Activated naive CD4-positive, alpha-beta T cell treated with Interleukin-2 at 50 U/mL for 16 hours (primary cell): ENCODE data around the gene TPH1.

Source experiments
- DNase-seq: peaks from one replicate; pipeline ENCODE4 v3.0.0-alpha.2; 2020

The TPH1 gene

DNA sequence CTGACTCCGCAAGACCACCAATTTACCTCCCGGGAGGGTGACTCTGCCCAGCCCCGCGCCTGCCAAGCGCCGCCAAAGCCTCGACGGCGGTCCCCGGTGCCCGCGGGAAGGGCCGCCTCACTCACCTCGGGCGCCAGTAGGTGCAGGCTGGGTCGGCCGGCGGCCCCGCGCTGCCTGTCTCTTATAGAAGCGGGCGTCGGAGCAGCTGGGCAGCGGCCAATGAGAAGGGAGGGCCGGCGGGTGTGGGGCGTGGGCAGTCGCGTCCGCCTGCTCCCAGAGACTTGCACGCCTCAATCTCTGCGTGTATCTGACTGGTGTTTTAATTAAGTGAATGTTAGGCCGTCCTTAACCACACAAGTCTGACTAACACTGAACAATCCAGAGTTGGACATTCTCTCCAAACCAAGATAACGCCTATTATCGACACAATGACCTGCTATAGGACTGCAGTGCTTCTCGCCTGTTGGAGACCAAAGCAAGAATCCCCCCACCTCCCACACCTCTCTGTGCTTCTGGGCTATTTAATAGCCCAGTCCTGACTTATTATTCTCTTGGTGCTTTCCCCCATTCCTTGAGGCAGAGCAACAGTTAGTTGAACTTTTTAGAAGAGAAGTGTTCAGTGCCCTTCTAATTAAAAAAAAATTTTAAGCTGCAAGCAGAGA lies at the start of gene TPH1:
TPH1 (minus strand) TSS at position 154 of the 662 bp plus-strand sequence. CDS start 5,507 bp downstream, outside the sequence.
- no peak for DNase-seq

DNA sequence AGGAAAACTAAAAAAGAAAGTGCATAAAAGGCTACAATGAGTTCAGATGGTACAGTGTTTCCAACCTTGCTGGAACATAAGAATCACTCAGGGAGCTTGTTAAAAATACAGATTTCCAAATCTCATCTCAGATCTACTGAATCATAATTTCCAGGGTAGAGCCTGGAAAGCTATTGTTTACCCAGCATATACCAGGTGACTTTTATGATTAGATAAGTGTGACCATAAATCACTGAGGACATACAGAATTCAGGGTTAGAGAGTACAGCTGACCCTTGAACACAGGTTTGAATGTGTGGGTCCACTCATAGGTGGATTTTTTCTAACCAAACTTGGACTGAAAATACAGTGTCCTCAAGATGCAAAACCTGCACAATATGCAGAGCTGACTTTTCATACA lies 47.9 kb upstream of the TPH1 start:
- DNase-seq: no peak

DNA sequence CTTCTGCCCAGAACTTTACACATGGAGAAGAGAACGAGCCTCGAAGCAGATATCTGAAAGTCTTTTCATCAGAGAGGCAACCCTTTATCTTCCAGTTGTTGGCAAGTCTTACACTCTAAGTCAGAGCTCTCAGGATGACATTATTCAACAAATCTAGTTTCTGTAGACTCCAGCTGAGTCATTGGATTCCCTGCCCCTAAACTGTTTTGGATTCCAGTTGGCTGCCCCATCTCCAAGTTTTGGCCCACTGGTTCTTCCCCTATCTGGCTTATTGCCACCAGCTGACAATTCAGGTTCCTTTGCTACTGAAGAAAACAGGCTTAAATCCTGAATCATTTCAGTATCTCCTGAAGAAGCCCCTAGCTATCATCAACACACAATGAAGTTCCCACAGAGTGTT lies 45.7 kb upstream of the TPH1 start:
- DNase-seq: no peak

DNA sequence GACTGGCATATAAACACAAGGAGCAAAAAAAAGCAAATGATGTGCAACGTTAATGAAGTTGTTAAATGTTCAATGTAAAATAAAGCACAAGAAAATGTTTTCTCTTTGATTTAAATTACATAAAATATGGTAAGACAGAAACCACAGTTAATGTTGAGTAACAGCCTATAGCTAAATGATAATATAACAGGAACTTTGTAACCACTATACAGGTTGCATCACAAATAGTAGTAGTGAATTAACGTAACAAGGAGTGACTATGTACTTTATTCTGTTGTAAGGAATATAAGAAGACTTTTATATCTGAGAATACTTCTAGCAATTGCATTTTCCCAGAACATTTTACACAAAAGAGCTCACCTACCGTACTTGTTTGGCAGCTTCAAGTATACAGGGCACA lies 42.9 kb upstream of the TPH1 start:
- no peak for DNase-seq

DNA sequence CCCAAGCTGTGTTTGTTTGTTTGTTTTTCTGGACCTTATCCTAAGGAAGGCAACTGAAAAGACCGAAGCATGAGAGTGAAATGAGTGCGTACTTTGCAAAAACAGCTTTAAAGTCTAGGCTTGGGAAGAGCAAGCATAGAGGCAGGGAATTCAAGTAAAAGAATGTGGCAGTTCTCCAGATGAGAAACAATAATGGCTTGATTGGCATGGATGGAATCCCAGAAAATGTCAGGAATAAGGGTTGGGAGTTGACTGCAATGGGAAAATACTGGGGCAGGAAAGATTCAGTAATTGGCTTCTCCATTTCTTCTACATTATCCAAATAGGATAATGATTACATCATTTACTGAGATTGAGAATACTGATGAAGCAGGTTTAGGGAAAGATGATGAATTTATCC lies 42.3 kb upstream of the TPH1 start:
- no peak for DNase-seq

DNA sequence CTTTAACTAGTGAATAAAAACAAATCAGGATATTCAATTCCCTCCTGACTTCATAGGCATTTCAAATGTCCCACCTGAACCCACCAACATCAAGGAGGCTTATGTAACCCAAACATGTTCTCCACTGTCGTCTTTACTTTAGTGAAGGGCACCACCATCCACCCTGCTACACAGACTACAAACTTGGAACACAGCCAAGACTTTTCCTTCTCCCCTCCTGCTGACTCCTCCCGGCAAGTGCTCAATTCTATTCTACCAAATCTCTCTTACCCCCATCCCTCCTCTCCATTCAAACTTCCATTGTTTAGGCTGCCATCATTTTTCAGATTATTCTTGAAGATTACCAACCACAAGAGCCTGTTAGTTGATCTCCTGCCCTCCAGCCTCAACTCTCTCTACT lies 35.5 kb upstream of the TPH1 start:
- DNase-seq: no peak

DNA sequence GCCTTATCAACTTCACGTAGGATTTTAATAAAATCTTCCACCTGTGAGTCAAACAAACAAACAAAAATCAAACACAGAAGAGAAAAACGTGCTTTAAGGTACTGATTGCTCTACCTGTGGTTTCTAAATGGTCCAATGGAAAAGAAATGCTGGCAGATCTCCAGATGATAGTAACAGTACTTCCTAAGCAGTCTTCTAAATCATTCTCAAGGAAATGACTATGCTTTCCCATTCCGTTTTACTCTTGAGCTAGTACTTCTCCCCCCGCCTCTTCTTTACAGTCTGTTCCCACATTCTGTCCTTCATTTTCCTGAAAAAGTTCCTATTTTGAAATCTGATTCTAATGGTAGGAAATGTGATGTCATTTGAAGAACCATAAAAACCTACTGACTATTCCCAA lies 34.4 kb upstream of the TPH1 start:
- no peak for DNase-seq

DNA sequence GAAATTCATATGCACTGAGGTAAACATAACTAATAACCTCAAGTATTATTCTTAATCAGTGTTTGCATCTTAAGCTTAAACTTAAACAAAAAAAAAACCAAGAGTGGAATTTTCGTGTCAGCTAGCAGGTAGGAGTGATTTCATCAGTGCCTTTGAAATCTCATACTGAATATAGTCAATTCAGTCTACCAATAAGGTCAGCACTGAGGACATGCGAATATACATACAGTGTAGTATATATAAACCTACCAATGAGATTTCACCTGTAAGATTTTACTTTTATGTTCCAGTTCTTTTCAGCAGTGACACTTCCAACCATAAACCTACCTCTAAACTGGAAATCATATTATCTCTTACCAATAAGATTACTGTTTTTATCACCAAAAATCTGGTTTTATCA lies 32.8 kb upstream of the TPH1 start:
- no peak for DNase-seq

DNA sequence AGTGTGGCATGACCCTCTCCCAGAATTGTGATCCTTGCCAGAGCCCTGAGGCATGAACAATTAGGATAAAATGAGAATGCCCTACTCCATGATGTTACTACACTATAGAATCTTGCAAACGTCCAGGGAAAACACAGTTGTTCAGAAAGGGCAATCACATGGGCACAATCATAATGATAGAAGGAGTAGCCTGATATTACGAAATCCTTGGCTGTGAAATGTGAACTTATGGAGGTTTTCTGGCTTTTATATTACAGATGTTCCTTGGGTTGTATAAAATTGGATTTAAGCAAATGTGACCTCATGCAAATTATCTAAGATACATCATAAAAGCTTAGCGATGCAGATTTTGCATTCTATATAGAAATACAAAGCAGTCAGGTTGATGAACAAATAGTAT lies 29.4 kb upstream of the TPH1 start:
- DNase-seq: no peak

DNA sequence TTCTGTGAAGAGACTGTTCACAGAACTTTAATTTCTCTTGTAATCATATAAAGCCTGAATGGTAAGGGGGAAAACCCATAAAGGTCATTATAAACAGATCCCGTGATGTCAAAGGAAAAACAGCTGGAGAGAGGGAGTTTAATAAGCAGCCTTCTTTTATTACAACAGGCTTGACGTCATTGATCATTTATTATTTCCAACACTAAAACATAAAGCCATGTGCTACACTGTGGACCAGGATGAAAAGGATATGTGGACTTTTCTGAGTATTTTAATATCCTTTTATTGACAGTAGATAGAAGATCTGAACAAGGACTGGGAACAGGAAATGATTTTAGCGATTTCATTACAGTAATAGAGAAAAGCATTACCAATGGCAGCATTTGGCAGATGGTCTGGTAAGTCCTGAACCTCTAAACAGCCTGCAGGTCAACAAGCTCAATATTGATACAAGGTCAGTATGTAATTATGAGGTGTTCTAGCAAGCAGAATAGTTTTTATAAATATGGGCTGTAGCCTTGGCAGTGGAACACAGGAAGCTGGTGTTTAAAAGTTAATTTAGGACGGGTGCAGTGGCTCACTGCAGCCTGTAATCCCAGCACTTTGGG lies 25.1 kb upstream of the TPH1 start:
- DNase-seq: no peak

DNA sequence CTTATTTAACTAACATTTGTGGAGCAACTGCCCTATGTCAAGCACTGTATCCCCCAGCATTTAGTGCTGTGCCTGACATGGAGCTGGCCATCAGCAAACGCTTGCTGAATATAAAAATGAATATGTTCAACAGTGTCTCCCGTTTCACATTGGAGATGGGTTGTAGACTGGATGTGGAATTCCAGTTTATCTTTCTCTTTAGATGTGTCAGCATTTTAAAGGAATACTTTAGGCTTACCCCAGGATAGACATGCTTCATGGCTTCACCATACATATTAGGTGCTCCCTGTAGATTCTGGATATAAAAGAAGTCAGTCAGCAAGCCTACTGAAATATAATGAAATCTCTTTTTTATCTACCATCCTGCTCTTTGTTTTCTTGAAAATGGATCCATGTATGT lies 21.3 kb upstream of the TPH1 start:
- DNase-seq: no peak

DNA sequence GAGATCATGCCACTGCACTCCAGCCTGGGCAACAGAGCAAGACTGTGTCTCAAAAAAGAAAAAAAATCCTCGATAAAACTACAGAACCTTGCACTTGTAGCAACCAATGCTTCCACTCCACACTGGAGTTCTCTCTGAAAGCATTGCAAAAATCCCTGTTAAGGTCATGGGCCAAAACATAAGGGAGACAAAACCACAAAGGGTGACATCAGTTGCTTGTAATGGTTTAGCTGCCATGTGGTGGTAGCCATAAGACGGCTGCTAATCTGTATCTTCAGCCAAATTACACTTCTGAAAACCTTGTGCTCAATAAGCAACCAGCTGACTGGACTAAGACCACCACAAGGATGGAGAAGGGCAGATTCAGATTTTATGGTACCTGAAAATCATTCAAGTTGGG lies 20.6 kb upstream of the TPH1 start:
- DNase-seq: no peak

DNA sequence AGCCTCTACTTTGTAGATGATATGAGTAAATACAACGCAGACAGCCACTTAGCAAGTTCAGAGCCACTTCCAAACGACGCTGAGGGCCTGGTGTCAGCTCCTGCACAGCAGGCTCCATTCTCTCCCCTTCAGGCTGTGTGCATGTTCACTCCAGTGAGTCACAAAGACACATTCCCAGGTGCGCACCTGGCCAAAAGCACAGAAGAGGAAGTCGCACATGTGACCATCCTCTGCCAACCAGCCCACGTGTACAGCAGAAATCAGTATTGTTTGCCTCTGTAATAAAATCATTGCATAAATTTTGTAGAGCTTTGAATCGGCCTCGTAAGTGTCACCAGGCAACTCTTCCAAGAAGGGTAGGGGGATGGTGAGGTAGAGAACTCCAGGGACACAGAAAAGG lies 19.5 kb upstream of the TPH1 start:
- no peak for DNase-seq

DNA sequence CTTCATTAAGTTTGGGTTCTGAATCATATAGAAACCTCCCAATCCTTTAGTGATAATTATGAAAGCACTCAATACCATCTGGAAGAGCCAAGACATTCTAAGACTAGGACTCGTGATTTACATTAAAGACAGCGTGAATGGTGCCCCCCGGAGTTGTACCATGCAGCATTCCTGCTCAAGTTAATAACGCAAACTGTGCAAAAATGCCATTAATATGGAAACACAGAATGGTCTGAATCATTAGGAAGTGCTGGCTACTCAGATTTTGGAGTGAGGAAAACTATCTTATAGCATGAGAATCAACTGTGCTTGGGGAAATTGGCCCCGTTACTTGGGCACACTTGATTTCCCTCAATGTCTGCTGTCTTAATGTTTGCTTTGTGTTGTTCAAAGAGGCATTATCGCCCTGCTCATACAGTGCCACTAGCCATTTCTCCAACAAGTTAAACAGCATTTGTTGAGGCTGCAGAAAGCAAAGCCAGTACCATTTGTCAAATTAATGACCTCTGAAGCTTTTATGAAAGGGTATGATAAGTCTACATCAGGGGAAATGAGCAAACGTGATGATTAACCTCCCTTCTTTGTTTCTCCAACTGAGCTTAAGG lies 18.5 kb upstream of the TPH1 start:
- DNase-seq: no peak

DNA sequence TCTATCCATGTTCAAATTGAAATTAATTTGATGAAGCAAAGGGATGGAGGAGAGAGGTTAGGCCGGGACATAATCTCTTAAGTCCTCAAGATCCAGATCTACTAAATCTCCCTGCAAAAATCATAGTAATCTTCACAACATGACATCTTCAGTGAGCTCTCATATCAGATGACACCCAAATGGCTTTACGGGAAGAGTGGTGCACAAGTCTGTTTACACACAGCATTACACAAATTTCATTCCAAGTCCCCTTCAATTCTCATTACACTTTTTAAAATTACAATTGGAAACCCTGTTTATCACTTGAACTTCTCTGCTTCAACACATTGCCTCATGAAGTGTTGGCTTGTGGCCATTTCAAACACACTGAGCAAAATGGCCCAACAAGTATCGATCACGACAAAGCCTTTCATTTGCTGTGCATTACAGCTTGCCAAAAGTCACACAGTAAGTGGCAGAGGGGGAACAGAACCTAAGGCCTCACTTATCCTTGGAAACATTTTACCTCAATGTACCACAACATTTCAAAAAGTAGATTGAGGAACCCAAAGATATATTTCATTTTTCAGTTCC lies 17.9 kb upstream of the TPH1 start:
- no peak for DNase-seq

DNA sequence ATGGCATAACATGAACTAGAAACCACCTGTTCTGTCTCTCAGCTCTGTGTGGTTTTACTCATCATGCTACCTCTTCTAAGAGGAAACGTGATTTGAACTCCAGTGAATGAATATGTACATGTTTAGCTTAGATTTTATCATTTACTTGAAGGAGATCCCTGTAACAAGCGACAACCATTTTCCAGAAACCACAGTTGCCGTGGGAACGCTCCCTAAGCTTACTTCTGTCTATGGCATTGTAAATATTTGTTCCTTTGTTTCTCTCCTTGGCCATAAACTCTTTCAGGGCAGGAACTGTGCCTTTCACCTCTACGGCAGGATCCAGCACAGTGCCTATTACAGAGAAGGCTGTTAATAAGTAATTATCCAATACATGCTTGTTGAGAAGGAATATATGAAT lies 17.1 kb upstream of the TPH1 start:
- DNase-seq: no peak

DNA sequence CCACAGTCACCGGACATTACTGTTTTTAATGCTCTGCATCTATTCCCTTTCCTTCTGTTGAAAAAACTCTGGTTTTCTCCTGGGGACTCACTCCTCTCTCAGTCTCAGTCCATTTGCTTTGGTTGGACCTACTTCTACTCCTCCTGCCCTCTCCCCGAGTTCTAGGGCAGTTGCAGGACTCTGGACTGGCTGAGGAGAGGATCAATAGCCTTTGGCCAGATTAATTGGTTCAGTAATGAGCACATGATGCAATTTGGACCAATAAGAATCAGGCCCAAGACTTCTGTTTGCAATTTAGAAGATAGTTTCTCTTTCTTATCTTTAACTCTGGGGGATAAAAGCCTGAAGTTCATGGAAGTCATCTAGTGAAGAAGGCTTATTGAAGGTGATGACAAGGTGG lies 15.3 kb upstream of the TPH1 start:
- no peak for DNase-seq

DNA sequence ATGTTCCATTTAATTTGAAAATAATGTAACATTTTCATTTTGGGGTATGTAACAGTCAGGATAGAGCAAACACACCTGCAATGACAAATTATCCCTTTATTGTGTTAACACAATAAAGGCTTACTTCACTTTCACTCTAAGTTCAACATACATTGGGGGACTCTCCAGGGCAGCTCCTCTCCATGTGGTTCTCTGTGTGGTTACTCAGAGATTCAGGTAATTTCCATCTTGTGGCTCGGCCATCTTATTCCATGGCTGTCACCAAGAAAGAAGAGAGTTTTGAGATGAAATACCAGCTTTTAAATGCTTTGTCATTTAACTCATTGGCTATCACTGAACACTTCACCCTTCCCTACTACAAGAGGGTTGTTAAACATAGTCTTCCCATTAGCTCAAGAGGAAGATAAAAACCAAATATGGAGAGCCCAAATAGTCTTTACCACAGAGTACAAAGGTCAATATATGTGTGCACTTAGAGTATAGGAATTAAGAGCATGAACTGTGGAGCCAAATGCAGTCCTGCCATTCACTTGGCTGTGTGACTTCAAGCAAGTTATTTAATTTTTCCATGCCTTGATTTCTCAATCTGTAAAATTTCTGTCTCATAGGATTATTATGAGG lies 10.6 kb upstream of the TPH1 start:
- DNase-seq: no peak

DNA sequence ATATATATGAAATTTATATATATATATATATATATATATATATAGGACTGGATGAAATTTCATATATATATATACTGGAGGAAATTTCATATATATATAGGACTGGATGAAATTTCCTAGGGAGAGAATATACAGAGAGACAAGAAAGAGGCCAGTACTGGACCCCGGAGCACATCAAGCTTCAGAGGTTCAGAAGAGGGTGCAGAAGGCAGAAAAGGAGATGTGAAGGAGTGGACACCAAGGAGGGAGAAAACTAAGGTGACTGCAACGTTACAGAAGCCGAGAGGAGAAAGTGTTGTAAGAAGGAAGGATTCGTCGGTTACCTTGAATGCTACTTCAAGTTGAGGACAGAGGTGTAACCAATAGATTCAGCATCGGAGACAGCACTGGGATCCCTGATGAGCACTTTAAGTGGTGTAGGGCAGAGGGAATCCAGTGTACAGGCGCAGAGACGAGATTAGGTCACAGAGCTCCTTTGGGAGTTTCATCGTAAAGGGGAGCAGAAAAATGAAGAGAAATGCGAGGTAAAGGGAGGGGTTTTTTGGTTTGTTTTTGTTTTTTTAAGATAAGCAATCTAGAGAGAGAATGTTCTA lies 8.5 kb upstream of the TPH1 start:
- DNase-seq: no peak

DNA sequence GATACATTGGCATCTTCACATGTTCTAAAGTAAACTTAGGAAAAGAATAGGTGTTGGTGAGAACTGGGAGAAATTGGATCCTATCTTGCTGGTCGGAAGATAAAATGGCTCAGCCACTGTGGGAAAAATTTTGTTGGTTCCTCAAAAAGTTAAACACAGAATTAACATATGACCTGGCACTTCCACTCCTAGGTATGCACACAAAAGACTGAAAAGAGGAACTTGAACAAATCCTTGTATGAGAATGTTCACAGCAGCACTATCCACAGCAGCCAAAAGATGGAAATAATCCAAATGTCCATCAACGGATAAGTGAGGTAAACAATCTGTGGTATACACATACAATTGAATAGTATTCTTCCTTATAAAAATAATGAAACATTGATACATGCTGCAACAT lies 4.8 kb upstream of the TPH1 start:
- DNase-seq: no peak

DNA sequence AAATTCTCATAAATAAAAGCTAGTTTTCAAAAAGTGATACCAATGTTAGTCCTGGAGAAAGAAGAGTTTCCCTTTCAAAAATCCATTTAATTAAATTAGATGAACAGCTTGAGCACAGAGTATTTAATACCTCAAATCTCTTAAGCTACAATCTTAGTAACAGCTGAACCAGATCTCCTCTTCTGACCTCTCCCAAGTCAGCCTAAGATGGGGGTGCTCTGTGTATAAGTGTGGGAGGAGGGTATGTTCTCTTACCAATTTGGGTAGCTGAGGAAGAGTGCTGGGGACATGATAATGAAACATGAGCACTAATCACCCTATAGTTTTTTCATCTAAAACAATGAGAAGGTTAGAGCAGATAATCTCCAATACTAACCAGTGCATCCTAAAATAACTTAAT lies 9.6 kb downstream of the TPH1 start:
- DNase-seq: no peak

DNA sequence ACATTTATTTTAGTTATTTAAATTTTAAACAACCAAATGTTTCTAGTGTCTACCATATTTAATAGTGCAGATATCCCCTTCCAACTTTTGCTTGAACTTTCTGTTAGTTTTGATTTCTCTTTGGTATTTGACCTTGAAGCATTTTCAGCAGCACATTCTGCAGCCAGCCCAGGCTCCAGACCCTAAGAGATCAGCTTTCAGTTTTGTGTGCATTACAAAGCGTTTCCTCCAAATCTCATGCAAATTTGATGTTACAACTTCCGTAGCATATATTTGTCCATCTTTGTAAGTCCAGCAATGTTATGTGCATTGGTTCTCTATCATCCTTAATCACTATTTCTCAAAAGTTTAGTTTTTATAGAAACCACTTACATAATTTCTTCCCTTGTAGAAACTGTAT lies 18.6 kb downstream of the TPH1 start:
- DNase-seq: no peak

DNA sequence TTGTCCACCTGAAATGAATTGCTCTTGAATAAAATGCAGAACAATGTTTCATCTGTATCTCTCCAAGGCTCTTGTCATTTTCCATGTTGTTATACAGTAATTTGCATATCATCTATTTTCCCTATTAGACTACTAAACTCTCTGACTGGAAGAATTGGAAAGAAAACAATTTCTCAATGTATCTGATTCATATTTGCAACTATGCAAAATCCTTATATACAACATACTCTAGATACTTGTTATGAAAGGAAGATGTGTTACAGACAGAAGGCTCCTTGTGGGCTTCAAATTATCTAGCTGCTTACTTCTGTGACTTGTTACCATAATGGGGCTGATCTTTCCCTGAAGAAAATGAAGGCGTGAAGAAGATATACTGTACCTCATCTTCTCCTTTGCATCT lies 23.6 kb downstream of the TPH1 start:
- DNase-seq: no peak

DNA sequence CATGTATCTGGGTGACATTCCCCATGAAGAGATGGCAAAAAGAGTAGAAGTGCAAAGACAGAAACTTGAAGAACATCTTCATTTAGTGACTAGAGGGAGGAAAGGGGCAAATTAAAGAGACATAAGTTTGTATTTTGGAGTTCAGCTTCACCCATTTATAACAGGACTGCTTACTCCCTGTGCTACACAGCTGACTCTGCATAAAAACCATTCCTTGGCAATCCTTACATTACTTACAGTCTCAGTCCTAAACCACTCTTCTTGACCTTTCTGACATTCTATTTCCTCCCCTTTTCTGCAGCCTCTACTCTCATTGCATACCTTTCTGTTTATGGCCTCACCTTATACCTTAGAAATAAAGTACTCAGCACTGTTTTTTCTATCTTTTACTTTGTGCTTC lies 26.4 kb downstream of the TPH1 start:
- DNase-seq: no peak
